SK-N-MC (cell line): ENCODE results near the gene VKORC1L1.
"Not testable (repeated sequence)": the region's sequence is repeated elsewhere in the genome, so short reads cannot be mapped to it uniquely, and the experiment has no call there.

Experiments
- EZH2 ChIP-seq: fragments of 200-600 bp; sonication (generic); IDR thresholded peaks from one replicate; pipeline ENCODE4 v1.6.1; 2017; ENCODE audit warnings: antibody characterized with exemption
- FOXP2 ChIP-seq: optimal IDR thresholded peaks from 2 replicates; pipeline ENCODE3; 2011; ENCODE audit warnings: mild to moderate bottlenecking, moderate library complexity; ENCODE audit not compliant: insufficient read depth; ENCODE audit errors: extremely low read length, control extremely low read depth
- POLR2AphosphoS5 ChIP-seq: IDR thresholded peaks from 2 replicates; pipeline ENCODE4 v1.6.1; 2012; ENCODE audit warnings: mild to moderate bottlenecking, low read depth, low read length, borderline replicate concordance

DNA sequence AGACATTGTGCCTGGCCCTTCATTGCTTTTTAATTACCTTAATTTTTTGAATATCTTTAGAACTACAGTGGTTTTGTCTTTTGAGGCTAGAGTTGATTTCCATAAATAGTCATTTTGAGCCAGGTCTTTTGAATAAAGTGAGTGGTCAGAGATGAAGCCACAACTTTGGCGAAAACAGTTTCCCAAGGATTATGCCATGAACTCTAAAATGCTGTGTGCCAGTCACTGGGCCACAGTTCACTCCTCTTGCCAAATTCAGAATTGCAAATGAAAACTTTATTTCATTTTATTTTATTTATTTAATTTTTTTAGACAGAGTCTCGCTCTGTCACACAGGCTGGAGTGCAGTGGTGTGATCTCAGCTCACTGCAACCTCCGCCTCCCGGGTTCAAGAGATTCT is 14.2 kb upstream of the VKORC1L1 start:
- not testable (repeated sequence) for TF ChIP-seq EZH2, POLR2AphosphoS5, FOXP2
